OCI-LY1 (cell line): ENCODE measurements around the gene MUC2.

Source experiments
- H2AFZ ChIP-seq: fragments of 200-600 bp; sonication (generic), shearing (Covaris generic); 2 replicates; pipeline ENCODE4 v1.6.0; 2014; ENCODE audit warnings: antibody characterized with exemption, mild to moderate bottlenecking, low read length
- H3F3A ChIP-seq: fragments of 200-600 bp; sonication (generic), shearing (Covaris generic); 2 replicates; pipeline ENCODE4 v1.6.0; 2014; ENCODE audit warnings: mild to moderate bottlenecking, antibody characterized with exemption, low read length, moderate library complexity; ENCODE audit not compliant: insufficient read depth
- H3K27ac ChIP-seq: fragments of 200-600 bp; sonication (generic); 2 replicates; pipeline ENCODE4 v1.5.1; 2014; ENCODE audit warnings: low read length, mixed run types, mild to moderate bottlenecking, low read depth; ENCODE audit not compliant: poor library complexity, severe bottlenecking
- H3K27me3 ChIP-seq: fragments of 200-600 bp; sonication (generic); 2 replicates; pipeline ENCODE4 v1.6.0; 2014; ENCODE audit warnings: antibody characterized with exemption, mild to moderate bottlenecking, low read length, moderate library complexity; ENCODE audit not compliant: insufficient read depth
- H3K36me3 ChIP-seq: fragments of 200-600 bp; sonication (generic); 2 replicates; pipeline ENCODE4 v1.6.1; 2014; ENCODE audit warnings: mild to moderate bottlenecking, antibody characterized with exemption, low read length, moderate library complexity, mixed read lengths; ENCODE audit not compliant: insufficient read depth
- H3K4me1 ChIP-seq: fragments of 200-600 bp; sonication (generic); 2 replicates; pipeline ENCODE4 v1.5.1; 2014; ENCODE audit warnings: mild to moderate bottlenecking, low read length, moderate library complexity; ENCODE audit not compliant: insufficient read depth, severe bottlenecking
- H3K4me2 ChIP-seq: fragments of 200-600 bp; sonication (generic), shearing (Covaris generic); 2 replicates; pipeline ENCODE4 v1.6.1; 2014; ENCODE audit warnings: low read length
- H3K4me3 ChIP-seq: fragments of 200-600 bp; sonication (generic); 2 replicates; pipeline ENCODE4 v1.5.1; 2014; ENCODE audit warnings: low read length, low read depth, mild to moderate bottlenecking, mixed read lengths; ENCODE audit not compliant: poor library complexity, severe bottlenecking
- H3K79me2 ChIP-seq: fragments of 200-600 bp; shearing (Covaris generic); 2 replicates; pipeline ENCODE4 v1.6.1; 2016; ENCODE audit warnings: mixed run types, low read length, mixed read lengths; ENCODE audit not compliant: insufficient read depth
- H3K9ac ChIP-seq: fragments of 200-600 bp; sonication (generic), shearing (Covaris generic); 2 replicates; pipeline ENCODE4 v1.6.1; 2014; ENCODE audit warnings: mild to moderate bottlenecking, low read length, mixed read lengths
- H3K9me2 ChIP-seq: fragments of 200-600 bp; sonication (generic), shearing (Covaris generic); 2 replicates; pipeline ENCODE4 v1.6.1; 2014; ENCODE audit warnings: low read depth, mild to moderate bottlenecking, low read length, mixed read lengths
- H3K9me3 ChIP-seq: fragments of 200-600 bp; shearing (Covaris generic); 2 replicates; pipeline ENCODE4 v1.6.1; 2014; ENCODE audit warnings: low read length, mixed read lengths
- H4K20me1 ChIP-seq: fragments of 200-600 bp; sonication (generic), shearing (Covaris generic); 2 replicates; pipeline ENCODE4 v1.6.0; 2016; ENCODE audit warnings: mild to moderate bottlenecking, low read length; ENCODE audit not compliant: insufficient read depth
- CTCF ChIP-seq: fragments of 200-600 bp; sonication (generic), shearing (Covaris generic); IDR thresholded peaks from 2 replicates; pipeline ENCODE4 v1.5.1; 2017; ENCODE audit warnings: mild to moderate bottlenecking, antibody characterized with exemption, low read length, moderate library complexity, mixed read lengths
- EZH2 ChIP-seq: fragments of 200-600 bp; sonication (generic), shearing (Covaris generic); IDR thresholded peaks from 2 replicates; pipeline ENCODE4 v1.8.0; 2017; ENCODE audit warnings: borderline replicate concordance, mixed run types, mild to moderate bottlenecking, antibody characterized with exemption, low read length, moderate library complexity, mixed read lengths

The MUC2 gene

DNA sequence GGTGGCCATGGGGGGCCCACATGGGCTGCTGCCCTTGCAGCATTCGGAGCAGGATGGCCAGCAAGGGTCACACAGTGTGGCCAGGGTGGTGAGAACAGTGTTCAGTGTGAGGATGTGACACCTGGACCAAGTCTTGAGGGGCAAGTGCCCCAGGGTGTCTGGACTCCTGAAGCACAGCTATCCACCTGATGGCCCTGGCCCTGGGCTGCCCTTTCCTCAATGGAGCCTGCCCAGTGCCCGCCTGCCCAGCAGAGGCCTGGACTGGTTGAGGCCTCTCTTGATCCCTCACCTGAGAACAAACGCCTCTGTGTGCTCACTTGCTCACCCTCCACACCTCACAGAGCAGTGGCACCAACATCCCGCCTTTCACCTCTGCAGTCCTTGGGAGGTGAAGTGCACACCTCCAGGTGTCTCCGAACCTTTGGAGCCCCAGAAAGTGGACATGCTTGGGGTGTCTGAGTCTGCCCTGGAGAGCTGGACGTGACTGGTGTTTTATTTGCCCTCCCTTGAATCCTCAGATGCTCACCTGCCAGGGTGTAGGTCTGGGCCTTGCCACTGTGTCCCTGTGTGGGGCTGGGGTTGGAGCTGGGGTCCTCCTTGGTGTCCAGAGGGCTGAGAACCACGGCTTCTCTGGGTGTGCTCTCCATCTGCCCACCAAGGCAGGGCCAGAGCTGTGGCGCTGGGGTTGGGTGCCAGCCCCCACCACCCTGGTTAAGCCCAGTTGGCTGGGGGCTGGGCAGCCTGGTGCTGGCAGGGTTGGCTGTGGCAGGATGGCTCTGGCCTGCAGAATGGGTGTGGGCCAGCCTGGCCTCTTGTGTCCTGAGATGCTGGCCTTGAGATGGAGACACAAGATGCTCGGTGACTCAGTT, 3.8 kb upstream of the MUC2 start:
- no peaks in the 10 kb centered on the region for H3K9me2 ChIP-seq
- H3K27me3 ChIP-seq = peaks cover 19% of the 10 kb centered on the region; the same call in 1 of the 2 replicates
- no peaks in the 10 kb centered on the region for H3K36me3 ChIP-seq
- no peaks in the 10 kb centered on the region for H3K9me3 ChIP-seq
- H3K79me2 ChIP-seq = no peaks in the 10 kb centered on the region
- no peak overlapping the region for H3K4me2 ChIP-seq
- no peak overlapping the region for H3K4me3 ChIP-seq
- H3K9ac ChIP-seq = no peak overlapping the region
- H2AFZ ChIP-seq = no peak overlapping the region
- TF ChIP-seq CTCF (no peak), EZH2 (no peak)
- no peaks in the 10 kb centered on the region for H3K4me1 ChIP-seq
- no peaks in the 10 kb centered on the region for H3F3A ChIP-seq
- H3K27ac ChIP-seq = no peak overlapping the region
- H4K20me1 ChIP-seq = no peaks in the 10 kb centered on the region

DNA sequence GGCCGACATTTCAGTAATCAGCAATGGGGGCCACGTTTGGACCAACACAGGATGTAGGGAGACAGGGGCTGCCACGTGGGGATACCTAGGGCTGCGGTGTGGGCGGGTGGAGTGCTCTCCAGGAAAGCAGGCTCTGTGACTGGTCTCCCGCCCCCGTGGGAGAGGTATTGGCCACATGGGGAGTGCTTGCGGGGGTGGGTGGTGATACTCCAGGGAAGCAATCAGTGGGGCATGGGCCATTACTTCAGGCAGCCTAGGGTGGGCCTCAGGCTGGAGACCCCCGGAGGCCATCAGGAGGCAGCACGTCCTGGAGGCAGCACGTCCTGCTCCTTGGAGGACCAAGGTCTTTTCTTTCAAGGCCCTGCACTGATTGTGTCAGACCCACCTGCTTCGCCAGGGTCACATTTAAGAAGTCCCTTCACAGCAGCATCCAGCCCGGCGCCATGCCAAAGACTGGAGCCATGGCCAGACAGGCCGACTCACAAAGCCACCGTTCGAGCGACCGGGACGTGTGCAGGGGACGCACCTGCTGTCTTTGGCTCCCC, 3.0 kb upstream of the MUC2 start:
- no peak overlapping the region for H3K4me2 ChIP-seq
- H3F3A ChIP-seq = no peaks in the 10 kb centered on the region
- H2AFZ ChIP-seq = no peak overlapping the region
- no peaks in the 10 kb centered on the region for H3K9me3 ChIP-seq
- H3K4me3 ChIP-seq = no peak overlapping the region
- H3K4me1 ChIP-seq = no peaks in the 10 kb centered on the region
- peaks cover 18% of the 10 kb centered on the region; the same call in 1 of the 2 replicates for H3K27me3 ChIP-seq
- no peaks in the 10 kb centered on the region for H4K20me1 ChIP-seq
- TF ChIP-seq CTCF (no peak), EZH2 (no peak)
- H3K9me2 ChIP-seq = no peaks in the 10 kb centered on the region
- no peak overlapping the region for H3K9ac ChIP-seq
- H3K27ac ChIP-seq = no peak overlapping the region
- no peaks in the 10 kb centered on the region for H3K79me2 ChIP-seq
- no peaks in the 10 kb centered on the region for H3K36me3 ChIP-seq

DNA sequence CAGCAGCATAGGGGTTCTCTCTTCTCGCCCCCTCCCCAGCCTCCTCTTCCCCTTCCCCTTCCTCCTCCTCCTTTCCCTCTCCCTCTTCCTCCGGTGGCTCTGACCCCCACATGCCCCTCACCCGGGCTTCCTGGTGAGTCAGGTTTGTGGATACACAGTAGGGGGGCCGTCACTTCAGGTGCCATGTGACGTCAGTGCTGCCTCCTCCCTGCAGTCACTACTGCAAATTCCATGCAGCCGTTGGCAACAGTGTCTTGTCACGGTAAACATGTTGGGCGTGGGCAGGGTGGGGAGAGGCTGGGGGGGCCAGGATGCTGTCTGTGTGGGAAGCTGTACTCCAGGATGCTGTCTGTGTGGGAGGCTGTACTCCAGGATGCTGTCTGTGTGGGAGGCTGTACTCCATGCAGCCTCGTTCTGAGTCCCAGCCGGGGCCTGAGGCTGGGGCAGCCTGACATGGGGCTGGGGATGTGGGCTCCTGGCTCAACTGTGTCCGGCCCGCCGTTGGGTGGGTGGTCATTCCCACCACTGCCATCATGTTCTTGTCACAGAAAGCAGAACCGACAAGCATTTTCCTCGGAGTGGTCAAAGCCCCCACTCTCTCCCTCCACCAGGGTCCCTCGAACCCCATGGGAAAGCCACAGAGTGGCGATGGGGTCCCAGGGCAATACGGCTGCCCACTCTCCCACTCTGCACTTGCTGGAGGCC, 2.4 kb upstream of the MUC2 start:
- H3K9me2 ChIP-seq = no peaks in the 10 kb centered on the region
- no peak for TF ChIP-seq EZH2
- TF ChIP-seq CTCF = no peak
- H3K9me3 ChIP-seq = no peaks in the 10 kb centered on the region
- no peak overlapping the region for H3K27ac ChIP-seq
- H3K4me2 ChIP-seq = no peak overlapping the region
- H3K4me1 ChIP-seq = no peaks in the 10 kb centered on the region
- no peak overlapping the region for H2AFZ ChIP-seq
- no peak overlapping the region for H3K9ac ChIP-seq
- no peaks in the 10 kb centered on the region for H3K79me2 ChIP-seq
- no peaks in the 10 kb centered on the region for H4K20me1 ChIP-seq
- H3K27me3 ChIP-seq = peaks cover 18% of the 10 kb centered on the region; the same call in 1 of the 2 replicates
- H3K4me3 ChIP-seq = no peak overlapping the region
- H3K36me3 ChIP-seq = no peaks in the 10 kb centered on the region
- H3F3A ChIP-seq = no peaks in the 10 kb centered on the region
